HG02885 (cell line): ENCODE measurements around the gene ADAM15.

ENCODE experiments used
- ATAC-seq: cut with Tn5 transposase; IDR thresholded peaks from one replicate; pipeline ENCODE4 v1.9.1; 2021; ENCODE audit warnings: mild to moderate bottlenecking; ENCODE audit not compliant: unreplicated experiment, poor library complexity

The ADAM15 gene

DNA sequence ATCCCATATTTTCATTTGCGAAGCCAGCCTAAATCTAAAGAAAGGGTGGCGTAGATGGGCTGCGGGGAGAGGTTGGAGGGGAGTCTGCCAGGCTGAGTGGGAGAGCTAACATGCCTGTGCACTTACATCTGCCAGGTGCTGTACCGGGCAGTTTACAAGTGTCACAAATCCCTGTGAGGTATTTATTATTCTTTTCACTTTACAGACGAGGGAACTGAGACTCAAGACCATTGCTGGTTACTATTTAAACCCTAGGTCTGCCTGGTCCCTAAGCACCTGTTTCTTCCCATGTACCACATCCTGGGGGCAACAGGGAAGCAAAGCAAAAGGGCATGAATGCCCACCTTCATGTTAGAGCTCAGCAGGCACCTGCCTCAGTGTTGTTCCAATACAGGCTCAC lies 57.2 kb downstream of the ADAM15 start:
- ATAC-seq, result no peak

DNA sequence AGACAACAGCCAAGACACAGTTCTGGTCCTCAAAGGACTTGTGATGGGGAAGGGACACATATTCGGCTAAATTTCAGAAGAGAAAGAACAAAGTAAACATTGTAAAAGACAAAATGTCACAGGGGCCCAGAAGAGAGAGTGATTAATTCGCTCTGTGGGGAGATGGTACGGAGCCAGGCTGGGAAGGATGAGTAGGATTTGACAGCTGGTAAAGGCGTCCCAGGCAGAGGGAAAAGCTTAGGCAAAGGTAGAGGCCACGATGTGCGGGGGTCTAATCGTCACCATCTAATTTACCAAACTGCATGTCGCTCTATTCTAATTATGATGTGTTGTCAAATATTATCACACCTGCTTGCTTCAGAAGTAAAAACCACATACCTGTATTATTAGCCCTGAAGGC lies 59.3 kb downstream of the ADAM15 start:
- no peak for ATAC-seq

DNA sequence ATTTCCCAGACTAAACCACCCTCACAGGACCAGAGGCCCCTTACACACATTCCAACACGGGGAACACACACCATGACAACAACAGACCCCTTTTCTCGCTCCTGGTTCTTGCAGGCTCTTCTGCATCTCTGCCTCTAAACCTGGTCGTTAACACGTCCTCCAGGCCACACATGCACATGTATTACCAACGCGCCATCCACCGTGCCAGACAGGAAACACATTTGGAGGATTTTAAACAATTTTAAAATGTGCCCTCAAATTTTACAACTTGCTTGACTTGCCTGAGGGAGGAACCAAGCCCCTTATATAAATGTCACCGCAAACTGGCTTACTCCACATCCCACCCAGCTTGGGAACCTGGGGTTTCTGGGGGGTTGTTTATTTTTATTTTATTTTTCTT lies 59.7 kb downstream of the ADAM15 start:
- ATAC-seq, result no peak
